COR-L47 (cell line): ENCODE results near the gene DDX39B.

Experiments
- DNase-seq: peaks from one replicate; lab custom pipeline; 2025; lab: John Stamatoyannopoulos, UW

Gene DDX39B

GRCh38 chr6:31485055-31485454 is 56.7 kb downstream of the DDX39B start:
- DNase-seq, result no peak

- DNase-seq, result no peak
These were observed 58.4 kb downstream of the DDX39B start for GRCh38 chr6:31483392-31483791.

GRCh38 chr6:31480574-31480973 is 61.2 kb downstream of the DDX39B start:
- DNase-seq, result no peak
